Measurements from ENCODE around the gene ADD1.

Gene ADD1

GRCh38 chr4:2879026-2879425 lies 35.4 kb downstream of the ADD1 start:
- no peak for DNase-seq (ENCODE audit: low read depth in 1 of 2, low spot score in 1 of 2)

- DNase-seq (ENCODE audit: low read depth in 1 of 2, low spot score in 1 of 2), result no peak
Measured at GRCh38 chr4:2881431-2881830, 37.8 kb downstream of the ADD1 start.

DNA sequence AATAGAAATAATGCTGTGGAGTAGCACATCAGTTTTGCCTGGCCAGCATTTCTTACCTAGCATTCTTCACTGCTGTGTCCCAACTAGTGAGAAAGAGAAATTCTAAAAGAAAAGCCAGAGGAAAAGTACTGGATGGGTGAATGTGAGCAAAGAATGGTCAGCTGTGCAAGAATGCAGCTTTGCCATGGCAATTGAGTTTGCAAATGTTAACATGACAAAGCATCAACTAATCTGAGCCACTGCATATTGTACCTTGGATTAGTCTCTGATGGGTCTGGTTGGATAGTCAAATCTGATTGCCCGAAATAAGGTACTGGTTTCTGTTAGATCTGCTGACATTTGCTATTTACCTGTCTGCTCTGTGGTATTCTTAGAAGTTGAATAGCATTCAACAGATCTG lies 38.7 kb downstream of the ADD1 start:
- no peak for DNase-seq (ENCODE audit: low read depth in 1 of 2, low spot score in 1 of 2)

- DNase-seq (ENCODE audit: low read depth in 1 of 2, low spot score in 1 of 2), result no peak
Measured at GRCh38 chr4:2886161-2886560, 42.5 kb downstream of the ADD1 start.

GRCh38 chr4:2886622-2887021 lies 43.0 kb downstream of the ADD1 start:
- DNase-seq (ENCODE audit: low read depth in 1 of 2, low spot score in 1 of 2), result no peak

DNA sequence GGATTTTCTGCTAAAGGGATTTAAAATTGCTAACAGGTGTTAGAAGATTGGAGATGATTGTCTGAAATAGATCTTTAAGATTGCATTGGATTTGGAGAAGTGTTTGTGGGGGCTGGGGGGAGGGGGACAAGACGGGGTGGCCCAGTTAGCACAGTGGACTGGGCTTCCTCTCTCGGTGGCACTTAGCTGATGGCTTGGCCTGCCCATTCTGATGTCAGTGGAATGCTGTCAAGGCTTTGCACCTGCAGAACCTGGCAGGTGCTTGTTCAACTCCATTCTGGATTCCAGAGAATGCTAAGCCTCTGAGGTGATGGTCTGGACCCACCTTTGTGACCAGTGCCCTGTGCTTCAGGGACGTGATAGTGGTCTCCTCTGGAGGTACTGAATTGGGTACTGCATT lies 43.7 kb downstream of the ADD1 start:
- DNase-seq (ENCODE audit: low read depth in 1 of 2, low spot score in 1 of 2), result no peak

- DNase-seq (ENCODE audit: low read depth in 1 of 2, low spot score in 1 of 2), result no peak
Measured at GRCh38 chr4:2888886-2889285, 45.2 kb downstream of the ADD1 start.

DNA sequence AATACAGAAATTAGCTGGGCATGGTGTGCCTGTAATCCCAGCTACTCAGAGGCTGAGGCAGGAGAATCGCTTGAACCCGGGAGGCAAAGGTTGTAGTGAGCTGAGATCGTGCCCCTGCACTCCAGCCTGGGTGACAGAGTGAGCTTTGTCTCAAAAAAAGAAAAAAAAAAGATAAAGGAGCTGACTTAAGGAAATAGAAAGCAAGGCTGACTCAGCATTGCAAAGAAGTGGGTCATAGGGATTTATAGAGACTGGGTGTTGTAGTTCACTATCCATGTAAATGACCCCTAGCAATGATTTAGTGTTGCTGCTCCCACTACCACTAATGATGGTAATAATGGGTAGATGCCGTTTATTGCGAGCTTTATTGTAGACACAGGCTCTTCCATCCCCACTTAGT lies 47.6 kb downstream of the ADD1 start:
- no peak for DNase-seq (ENCODE audit: low read depth in 1 of 2, low spot score in 1 of 2)

- DNase-seq (ENCODE audit: low read depth in 1 of 2, low spot score in 1 of 2), result no peak
Measured at GRCh38 chr4:2893772-2894171, 50.1 kb downstream of the ADD1 start.

- DNase-seq (ENCODE audit: low read depth in 1 of 2, low spot score in 1 of 2), result no peak
Measured at GRCh38 chr4:2898001-2898400, 54.4 kb downstream of the ADD1 start.

GRCh38 chr4:2900741-2901140 lies 57.1 kb downstream of the ADD1 start:
- DNase-seq (ENCODE audit: low read depth in 1 of 2, low spot score in 1 of 2), result no peak

DNA sequence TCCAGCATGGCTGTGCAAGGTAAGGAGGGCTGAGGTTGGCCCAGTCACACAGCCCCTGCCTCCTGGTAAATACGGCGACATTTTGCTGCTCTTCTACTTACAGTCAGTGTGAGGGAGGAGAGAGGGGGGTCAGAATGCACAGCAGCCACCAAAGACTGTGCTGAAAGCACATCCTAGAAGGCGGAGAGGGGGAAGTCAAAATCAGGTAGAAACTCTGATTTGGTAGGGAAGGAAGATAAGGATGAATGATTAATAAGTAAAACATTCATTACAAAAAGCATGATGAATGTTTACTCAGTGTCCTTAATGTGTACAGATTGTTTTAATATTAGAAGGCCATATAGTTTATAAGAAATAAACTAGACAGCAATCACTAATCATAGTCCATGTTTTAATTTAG lies 57.5 kb downstream of the ADD1 start:
- no peak for DNase-seq (ENCODE audit: low read depth in 1 of 2, low spot score in 1 of 2)

- DNase-seq (ENCODE audit: low read depth in 1 of 2, low spot score in 1 of 2), result no peak
Measured at GRCh38 chr4:2902126-2902525, 58.5 kb downstream of the ADD1 start.

DNA sequence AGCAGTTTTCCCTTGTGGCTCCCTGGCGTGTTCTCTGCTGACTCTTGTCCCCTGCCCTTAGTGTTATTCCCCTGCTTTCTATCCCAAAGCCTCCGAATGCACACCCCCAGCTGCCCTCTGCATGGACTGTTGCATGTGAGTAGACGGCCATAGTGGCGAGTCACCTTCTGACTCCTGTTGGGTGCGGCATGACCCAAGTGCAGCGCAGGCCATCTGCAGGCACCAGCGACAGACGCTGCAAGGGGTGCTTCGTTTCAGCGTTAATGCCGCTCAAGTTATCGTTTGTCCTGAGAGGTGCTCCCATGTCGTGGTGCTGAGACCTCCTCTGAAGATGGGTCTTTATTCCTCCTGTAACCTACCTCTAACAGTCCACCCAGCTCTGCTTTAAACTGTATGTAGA lies 61.9 kb downstream of the ADD1 start:
- no peak for DNase-seq (ENCODE audit: low read depth in 1 of 2, low spot score in 1 of 2)

GRCh38 chr4:2906218-2906617 lies 62.6 kb downstream of the ADD1 start:
- no peak for DNase-seq (ENCODE audit: low read depth in 1 of 2, low spot score in 1 of 2)

- DNase-seq (ENCODE audit: low read depth in 1 of 2, low spot score in 1 of 2), result no peak
Measured at GRCh38 chr4:2907226-2907625, 63.6 kb downstream of the ADD1 start.

- no peak for DNase-seq (ENCODE audit: low read depth in 1 of 2, low spot score in 1 of 2)
Measured at GRCh38 chr4:2907706-2908293, 64.2 kb downstream of the ADD1 start.

- DNase-seq (ENCODE audit: low read depth in 1 of 2, low spot score in 1 of 2), result no peak
Measured at GRCh38 chr4:2908686-2909085, 65.0 kb downstream of the ADD1 start.

DNA sequence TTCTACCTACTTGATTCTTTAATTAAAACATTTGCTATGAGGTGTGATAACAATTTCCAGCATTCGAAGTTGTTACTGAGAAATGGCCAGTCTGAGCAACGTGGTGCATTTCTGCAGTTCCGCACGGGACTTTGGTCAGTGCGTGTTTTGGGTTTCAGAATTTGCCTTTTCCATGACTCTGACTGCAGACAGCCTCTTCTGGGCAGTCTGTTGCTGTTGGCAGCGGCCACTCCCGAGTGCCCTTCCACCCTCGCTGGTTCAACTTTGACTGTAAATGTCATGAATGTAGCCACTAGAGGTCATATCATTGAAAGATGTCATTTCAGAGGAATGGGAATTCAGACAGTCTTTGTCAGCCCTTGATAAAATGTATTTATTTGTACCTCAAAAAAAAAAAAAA lies 65.9 kb downstream of the ADD1 start:
- DNase-seq (ENCODE audit: low read depth in 1 of 2, low spot score in 1 of 2), result no peak

DNA sequence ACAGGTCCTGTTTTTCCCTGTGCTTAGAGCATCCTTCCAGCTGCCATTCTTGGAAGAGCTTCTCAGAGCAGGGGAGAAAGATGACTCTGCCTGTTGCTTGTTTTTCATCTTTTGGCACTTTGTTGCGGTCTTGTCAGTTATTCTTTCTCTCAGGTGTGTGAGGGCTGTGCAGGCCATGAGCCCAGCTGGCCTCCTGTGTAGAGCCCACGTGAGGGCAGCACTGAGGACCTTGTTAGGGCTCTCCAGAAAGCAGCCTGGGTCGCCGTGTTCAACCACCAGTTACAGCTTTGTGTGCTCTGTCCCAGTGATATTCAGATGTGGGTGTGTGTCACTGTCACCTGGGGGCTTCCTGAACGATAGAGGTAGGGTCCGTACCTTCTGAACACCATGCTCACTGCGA lies 66.8 kb downstream of the ADD1 start:
- DNase-seq (ENCODE audit: low read depth in 1 of 2, low spot score in 1 of 2), result no peak

DNA sequence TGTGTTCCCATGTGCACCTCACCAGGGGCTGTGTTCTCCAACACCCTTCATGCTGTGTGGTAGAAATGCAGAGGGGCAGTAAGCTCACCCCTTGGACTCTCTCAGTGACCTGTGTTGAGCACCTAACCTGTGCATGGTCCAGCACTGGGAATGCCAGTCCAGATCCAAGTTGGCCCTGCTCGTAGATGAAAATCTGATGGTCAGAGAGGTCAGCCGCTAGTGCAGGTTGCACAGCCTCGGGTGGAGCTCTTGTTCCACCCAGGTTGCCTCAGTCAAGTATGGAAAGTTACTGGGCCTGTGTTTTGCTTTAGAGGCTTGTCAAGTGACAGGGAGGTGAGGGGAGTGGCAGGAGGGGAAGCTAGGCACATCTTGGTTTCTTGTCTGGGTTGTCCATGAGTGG lies 68.2 kb downstream of the ADD1 start:
- no peak for DNase-seq (ENCODE audit: low read depth in 1 of 2, low spot score in 1 of 2)

DNA sequence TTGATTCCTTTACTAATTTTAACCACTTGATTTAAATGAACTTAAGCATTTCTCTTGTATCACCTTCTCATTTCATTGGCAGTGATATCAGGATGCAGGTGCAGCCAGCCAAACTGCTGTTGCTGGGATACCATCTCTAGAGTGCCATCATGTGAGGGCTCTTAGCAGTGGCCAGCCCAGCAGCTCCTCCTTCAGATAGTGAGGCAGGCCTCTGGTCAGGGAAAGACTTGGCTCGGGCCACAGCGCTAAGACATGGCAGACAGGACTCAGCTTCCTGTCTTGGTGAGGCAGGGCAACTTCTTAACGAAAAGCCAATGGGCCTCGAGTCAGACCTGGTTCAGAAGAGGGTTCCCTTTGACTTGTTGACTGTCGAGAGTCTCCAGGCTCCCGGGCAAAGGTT lies 69.5 kb downstream of the ADD1 start:
- DNase-seq (ENCODE audit: low read depth in 1 of 2, low spot score in 1 of 2), result no peak

GRCh38 chr4:2914256-2915126 lies 70.8 kb downstream of the ADD1 start:
- no peak for DNase-seq (ENCODE audit: low read depth in 1 of 2, low spot score in 1 of 2)
